Non-pigmented ciliary epithelial cell (primary cell): Measurements from ENCODE around the gene ROCK1.
"Not testable (repeated sequence)": the region's sequence is repeated elsewhere in the genome, so short reads cannot be mapped to it uniquely, and the experiment has no call there.

Experiments
- DNase-seq: peaks from one replicate; pipeline ENCODE4 v3.0.0-alpha.2; 2010; ENCODE audit warnings: low read depth

Gene ROCK1

DNA sequence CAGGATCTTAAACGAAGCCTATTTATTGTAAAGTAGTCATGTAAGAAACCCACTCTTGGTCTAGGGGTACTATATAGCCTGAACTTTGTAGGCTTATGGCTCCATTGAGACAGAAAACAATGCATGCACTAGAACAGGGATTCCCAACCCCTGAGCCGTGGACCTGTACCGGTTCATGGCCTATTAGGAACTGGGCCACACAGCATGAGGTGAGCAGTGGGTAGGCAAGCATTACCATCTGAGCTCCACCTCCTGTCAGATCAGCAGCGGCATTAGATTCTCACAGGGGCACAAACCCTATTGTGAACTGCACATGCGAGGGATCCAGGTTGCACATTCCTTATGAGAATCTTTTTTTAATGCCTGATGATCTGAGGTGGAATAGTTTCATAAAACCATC is 59.2 kb downstream of the ROCK1 start:
- DNase-seq: no peak

- DNase-seq: no peak
These were observed 60.0 kb downstream of the ROCK1 start for GRCh38 chr18:21051620-21052019.

DNA sequence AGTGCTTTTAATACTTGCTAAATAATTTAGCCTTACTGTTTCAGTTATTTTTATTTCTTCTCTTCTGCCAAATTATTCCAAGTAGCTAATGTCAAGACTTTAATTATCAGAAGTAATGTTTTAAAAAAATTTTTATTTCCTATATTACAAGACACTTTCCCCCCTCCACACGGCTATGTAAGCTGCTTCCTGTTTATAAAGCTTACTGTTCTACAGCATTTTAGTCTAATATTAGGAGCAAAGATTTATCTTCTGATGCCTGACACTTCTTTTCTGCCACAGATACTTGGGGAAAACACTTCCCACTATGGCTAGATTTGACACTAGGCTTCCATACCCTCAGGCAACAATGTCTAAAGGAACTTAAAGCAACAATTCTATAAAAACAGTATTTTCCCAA is 62.3 kb downstream of the ROCK1 start:
- no peak for DNase-seq

DNA sequence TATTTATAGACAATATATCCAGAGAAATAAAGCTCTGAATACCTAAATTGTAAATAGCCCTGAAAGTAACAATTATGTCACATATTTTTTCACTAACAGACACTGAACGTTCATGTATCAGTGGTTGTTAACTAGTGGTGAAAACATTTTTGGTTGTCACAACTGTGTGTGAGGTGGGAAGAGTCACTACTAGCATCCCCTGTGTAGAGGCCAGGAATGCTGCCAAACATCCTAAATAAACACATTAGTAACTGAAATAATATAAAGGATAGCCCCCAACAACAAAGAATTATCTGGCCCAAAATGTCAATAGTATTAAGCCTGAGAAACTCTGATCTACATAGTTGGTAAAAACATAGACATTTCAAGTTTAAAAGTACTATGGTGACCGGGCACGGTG is 64.5 kb downstream of the ROCK1 start:
- DNase-seq: no peak

DNA sequence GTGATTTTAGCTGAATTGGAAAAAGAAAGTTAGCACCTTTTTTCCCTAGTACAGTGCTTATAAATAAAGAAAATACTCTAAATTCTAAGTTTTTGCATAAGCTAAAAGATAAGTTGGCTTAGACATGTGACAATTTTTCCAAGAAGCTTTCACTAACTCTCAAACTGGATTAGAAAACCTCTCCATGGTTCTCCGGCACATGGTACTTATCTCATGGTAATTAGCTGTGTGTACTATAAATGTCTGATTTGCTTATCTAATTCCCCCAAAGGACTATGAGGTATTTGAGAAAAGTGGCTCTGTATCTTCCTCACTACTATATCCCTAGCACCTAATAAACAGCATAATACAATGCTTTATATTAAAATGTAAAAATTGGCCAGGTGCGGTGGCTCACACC is 71.1 kb downstream of the ROCK1 start:
- no peak for DNase-seq

- DNase-seq: no peak
These were observed 73.4 kb downstream of the ROCK1 start for GRCh38 chr18:21038201-21038600.

DNA sequence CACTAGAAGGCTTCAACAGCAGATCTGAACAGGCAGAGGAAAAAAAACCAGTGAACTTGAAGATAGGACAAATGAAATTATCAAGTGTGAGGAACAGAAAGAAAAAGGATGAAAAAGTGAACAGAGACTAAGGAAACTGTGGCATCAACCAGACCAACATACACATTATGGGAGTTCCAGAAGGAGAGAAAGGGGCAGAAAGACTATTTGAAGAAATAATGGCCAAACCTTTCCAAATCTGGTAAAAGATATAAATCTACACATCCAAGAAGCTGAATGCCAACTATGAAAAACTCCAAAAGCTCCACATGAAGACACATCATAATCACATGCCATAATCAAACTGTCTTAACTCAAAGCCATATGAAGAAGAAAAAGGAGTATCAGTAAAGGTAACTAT is 79.8 kb downstream of the ROCK1 start:
- no peak for DNase-seq

- DNase-seq: not testable (repeated sequence)
These were observed 93.4 kb downstream of the ROCK1 start for GRCh38 chr18:21018257-21018656.

DNA sequence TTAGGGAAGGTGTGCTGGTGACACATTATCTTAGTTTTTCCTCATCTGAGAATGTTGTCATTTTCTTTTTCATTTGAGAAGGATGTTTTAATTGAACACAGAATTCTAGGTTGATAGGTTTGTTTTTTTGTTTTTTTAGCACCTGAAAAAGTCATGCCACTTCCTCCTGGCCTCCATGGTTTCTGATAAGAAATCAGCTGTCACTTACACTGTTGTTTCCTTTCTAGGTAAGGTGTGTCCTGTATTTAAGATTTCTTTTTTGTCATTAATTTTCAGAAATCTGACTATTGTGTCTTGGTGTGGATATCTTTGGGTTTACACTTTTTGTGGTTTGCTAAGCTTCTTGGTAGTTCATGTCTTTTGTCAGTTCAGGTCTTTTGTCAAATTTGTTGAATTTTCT is 99.3 kb downstream of the ROCK1 start:
- no peak for DNase-seq

GRCh38 chr18:21004726-21005125 is 106.9 kb downstream of the ROCK1 start:
- DNase-seq: peak; percentile 45

- no peak for DNase-seq
These were observed 110.9 kb downstream of the ROCK1 start for GRCh38 chr18:21000667-21001066.

DNA sequence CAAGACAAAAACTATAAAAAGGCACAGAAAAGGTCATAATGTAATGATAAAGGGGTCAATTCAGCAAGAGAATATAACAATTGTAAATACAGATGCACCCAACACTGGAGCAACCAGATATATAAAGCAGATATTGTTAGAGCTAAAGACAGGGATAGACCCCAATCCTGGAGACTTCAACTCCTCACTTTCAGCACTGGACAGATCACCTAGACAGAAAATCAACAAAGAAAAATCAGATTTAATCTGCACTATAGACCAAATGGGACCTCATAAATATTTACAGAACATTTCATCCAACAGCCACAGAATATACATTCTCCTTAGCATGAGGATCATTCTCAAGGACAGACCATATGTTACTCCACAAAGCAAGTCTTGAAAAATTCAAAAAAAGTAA is 114.2 kb downstream of the ROCK1 start:
- no peak for DNase-seq

- DNase-seq: no peak
These were observed 115.2 kb downstream of the ROCK1 start for GRCh38 chr18:20996418-20996817.

- no peak for DNase-seq
These were observed 122.9 kb downstream of the ROCK1 start for GRCh38 chr18:20988726-20989125.

- no peak for DNase-seq
These were observed 136.5 kb downstream of the ROCK1 start for GRCh38 chr18:20975077-20975476.

GRCh38 chr18:20971886-20972267 is 139.7 kb downstream of the ROCK1 start:
- no peak for DNase-seq

- DNase-seq: no peak
These were observed 144.8 kb downstream of the ROCK1 start for GRCh38 chr18:20966795-20967194.

DNA sequence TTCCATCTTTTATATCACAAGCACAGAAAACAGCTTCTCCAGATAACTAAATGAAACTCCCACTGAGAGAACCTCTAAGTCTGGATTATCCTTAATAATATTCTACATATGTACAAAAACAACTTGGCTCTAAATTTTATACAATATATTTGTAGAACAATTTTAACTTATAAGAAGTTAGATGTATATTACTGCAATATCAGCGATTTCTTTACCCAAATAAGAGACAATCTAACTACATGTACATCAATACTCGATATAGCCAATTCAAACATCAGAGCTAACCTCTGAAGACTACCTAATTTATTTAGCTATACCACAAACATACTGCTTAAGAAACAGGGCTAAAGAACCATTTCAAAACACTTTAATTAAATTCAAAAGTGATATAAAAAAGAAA is 148.6 kb downstream of the ROCK1 start:
- no peak for DNase-seq

DNA sequence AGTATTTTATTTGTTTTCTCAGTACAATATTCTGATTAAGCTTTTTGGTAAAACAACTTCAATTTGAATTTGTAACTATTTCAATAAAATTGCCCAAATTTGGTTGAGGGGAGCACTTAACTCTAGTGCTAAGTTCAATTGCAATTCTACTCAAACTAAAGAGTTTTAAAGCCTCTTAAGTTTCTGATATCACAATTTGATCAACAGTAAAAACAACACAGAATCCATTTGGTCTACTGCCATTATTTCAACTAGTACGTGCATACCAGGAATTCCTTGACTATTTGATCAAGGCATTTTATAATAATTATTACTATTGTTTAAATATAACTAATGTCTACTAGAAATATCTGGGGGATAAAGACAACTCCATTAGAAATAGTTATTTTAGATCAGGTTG is 150.9 kb downstream of the ROCK1 start:
- no peak for DNase-seq

- DNase-seq: not testable (repeated sequence)
These were observed 160.8 kb downstream of the ROCK1 start for GRCh38 chr18:20950827-20951226.
